B cell (primary cell): ENCODE results near the gene BAZ1B. TPM values are rescaled to one million over a fixed set of nuclear protein-coding genes. Genes with fewer than 3 reads are reported as not detected.

Experiments used
- ATAC-seq: fragments of 200-7000 bp; cut with Tn5 transposase; one replicate; pipeline ENCODE4 v1.10.0; 2021; ENCODE audit warnings: low read depth, mild to moderate bottlenecking, moderate number of reproducible peaks, moderate library complexity
- CTCF ChIA-PET: fragments of 350-600 bp; sonication (Branson Sonifier 250); formaldehyde crosslinking; loops from one replicate; lab custom pipeline; 2021; ENCODE audit warnings: antibody characterized with exemption, inconsistent platforms; lab: Charles Lee
- POLR2A ChIA-PET: fragments of 350-600 bp; sonication (Branson Sonifier 250); formaldehyde crosslinking; loops from one replicate; lab custom pipeline; 2021; ENCODE audit warnings: antibody characterized with exemption; lab: Charles Lee
- DNase-seq: peaks from one replicate; pipeline ENCODE4 v3.0.0; 2013
- H2AFZ ChIP-seq: 2 replicates; pipeline ENCODE4 v1.6.1; 2012; ENCODE audit warnings: mild to moderate bottlenecking, low read depth, low read length; ENCODE audit not compliant: insufficient read depth, poor library complexity, severe bottlenecking
- H3K27ac ChIP-seq, 2 donors: 1 replicate in 1 of 2; 2 replicates in 1 of 2; pipeline ENCODE4 v1.5.1; 2012 to 2013; ENCODE audit warnings: low read length in 2 of 2, mild to moderate bottlenecking in 2 of 2, moderate library complexity in 1 of 2
- H3K27me3 ChIP-seq, 4 experiments: fragments of 200-600 bp in 1 of 4; sonication (generic) in 1 of 4; replicated peaks in 1 of 4; 1 replicate in 2 of 4; 2 replicates in 2 of 4; pipeline versions ENCODE4 v1.6.1 to v1.7.0; 2013 to 2016; ENCODE audit warnings: low read length in 3 of 4, mild to moderate bottlenecking in 2 of 4, mixed read lengths in 1 of 4, moderate library complexity in 1 of 4; ENCODE audit not compliant: insufficient read depth in 4 of 4, control insufficient read depth in 3 of 4; ENCODE audit errors: control extremely low read depth in 1 of 4
- H3K36me3 ChIP-seq, 2 experiments: replicated peaks in 1 of 2; 1 replicate in 1 of 2; 2 replicates in 1 of 2; pipeline versions ENCODE4 v1.6.1 to v1.7.1; 2013; ENCODE audit warnings: low read length in 1 of 2; ENCODE audit not compliant: insufficient read depth in 2 of 2, control insufficient read depth in 1 of 2; ENCODE audit errors: control extremely low read depth in 1 of 2, extremely low read depth in 1 of 2
- H3K4me1 ChIP-seq, 2 donors: fragments of 200-600 bp in 1 of 2; sonication (generic) in 1 of 2; 1 replicate in 1 of 2; 2 replicates in 1 of 2; pipeline versions ENCODE4 v1.5.1 to v1.6.1; 2013 to 2017; ENCODE audit warnings: low read length in 2 of 2; ENCODE audit not compliant: control insufficient read depth in 2 of 2, insufficient read depth in 2 of 2
- H3K4me2 ChIP-seq: replicated peaks from 2 replicates; pipeline ENCODE3; 2012; ENCODE audit warnings: mild to moderate bottlenecking, low read depth, low read length; ENCODE audit not compliant: poor library complexity, severe bottlenecking
- H3K4me3 ChIP-seq, 5 experiments: fragments of 200-600 bp in 1 of 5; sonication (generic) in 1 of 5; 1 replicate in 3 of 5; 2 replicates in 2 of 5; pipeline versions ENCODE4 v1.5.1 to v1.7.0; 2011 to 2016; ENCODE audit warnings: low read length in 4 of 5, mild to moderate bottlenecking in 4 of 5, low read depth in 2 of 5, control low read depth in 1 of 5, moderate library complexity in 1 of 5; ENCODE audit not compliant: insufficient read depth in 1 of 5; ENCODE audit errors: control extremely low read depth in 1 of 5, extremely low read depth in 1 of 5
- H3K79me2 ChIP-seq: fragments of 200-600 bp; sonication (generic); one replicate; pipeline ENCODE4 v1.6.0; 2016; ENCODE audit warnings: low read length; ENCODE audit not compliant: control insufficient read depth, insufficient read depth
- H3K9ac ChIP-seq: fragments of 200-600 bp; sonication (generic); 2 replicates; pipeline ENCODE4 v1.6.1; 2017; ENCODE audit warnings: mild to moderate bottlenecking, low read length, moderate library complexity
- H3K9me3 ChIP-seq, 3 donors: one replicate each; pipeline versions ENCODE4 v1.6.1 to v1.7.1; 2013; ENCODE audit warnings: low read length in 2 of 3; ENCODE audit not compliant: control insufficient read depth in 2 of 3, insufficient read depth in 1 of 3; ENCODE audit errors: control extremely low read depth in 1 of 3
- H4K20me1 ChIP-seq: 2 replicates; pipeline ENCODE4 v1.6.0; 2012; ENCODE audit warnings: mild to moderate bottlenecking, low read length; ENCODE audit not compliant: insufficient read depth, control insufficient read depth, poor library complexity, severe bottlenecking
- H3K27ac Mint-ChIP-seq: one replicate; pipeline ENCODE4 v1.8.0; 2021; ENCODE audit warnings: mixed read lengths
- H3K27me3 Mint-ChIP-seq: one replicate; pipeline ENCODE4 v1.8.0; 2021; ENCODE audit warnings: mixed read lengths
- H3K4me1 Mint-ChIP-seq: one replicate; pipeline ENCODE4 v1.8.0; 2021; ENCODE audit warnings: mixed read lengths
- H3K4me3 Mint-ChIP-seq: one replicate; pipeline ENCODE4 v1.8.0; 2021; ENCODE audit warnings: mixed read lengths
- H3K9me3 Mint-ChIP-seq: one replicate; pipeline ENCODE4 v1.8.0; 2022; ENCODE audit warnings: mixed read lengths; ENCODE audit not compliant: insufficient read depth
- CTCF ChIP-seq: fragments of 200-600 bp; IDR thresholded peaks from one replicate; pipeline ENCODE4 v1.8.0; 2022; ENCODE audit warnings: antibody characterized with exemption, mild to moderate bottlenecking
- EZH2 ChIP-seq: IDR thresholded peaks from 2 replicates; pipeline ENCODE4 v1.6.1; 2012; ENCODE audit warnings: borderline replicate concordance, low read depth, mild to moderate bottlenecking, moderate library complexity, low read length; ENCODE audit not compliant: insufficient read depth, poor library complexity, severe bottlenecking
- WGBS: methylation state at CpG from one replicate; pipeline ENCODE4 v1.1.5; 2013; ENCODE audit warnings: missing lambda C conversion rate; ENCODE audit not compliant: insufficient coverage; 5-methylcytosine and 5-hydroxymethylcytosine counted together
- intact Hi-C: fragments of 100-400 bp; cut with micrococcal nuclease; formaldehyde crosslinking; loops from one replicate; pipeline ENCODE4 v1.10.0; 2022
- polyA plus RNA-seq: library from polyadenylated mRNA; depleted of rRNA; stranded (reverse); fragments of >200 nt; gene quantifications from 2 replicates; pipeline ENCODE4 v1.2.3, GENCODE V29; 2012
- total RNA-seq, 2 donors: library from RNA; stranded (reverse); fragments of 120-200 nt in 1 of 2; gene quantifications; 1 replicate in 1 of 2; 2 replicates in 1 of 2; pipeline versions ENCODE4 v1.2.3 to v1.2.4, GENCODE V29; 2013 to 2022

Gene BAZ1B
- total and polyA plus RNA-seq, 2 donors (not counting 1 experiment from before 2014, with no cell fraction given), result 17.2 to 68.1 TPM

DNA sequence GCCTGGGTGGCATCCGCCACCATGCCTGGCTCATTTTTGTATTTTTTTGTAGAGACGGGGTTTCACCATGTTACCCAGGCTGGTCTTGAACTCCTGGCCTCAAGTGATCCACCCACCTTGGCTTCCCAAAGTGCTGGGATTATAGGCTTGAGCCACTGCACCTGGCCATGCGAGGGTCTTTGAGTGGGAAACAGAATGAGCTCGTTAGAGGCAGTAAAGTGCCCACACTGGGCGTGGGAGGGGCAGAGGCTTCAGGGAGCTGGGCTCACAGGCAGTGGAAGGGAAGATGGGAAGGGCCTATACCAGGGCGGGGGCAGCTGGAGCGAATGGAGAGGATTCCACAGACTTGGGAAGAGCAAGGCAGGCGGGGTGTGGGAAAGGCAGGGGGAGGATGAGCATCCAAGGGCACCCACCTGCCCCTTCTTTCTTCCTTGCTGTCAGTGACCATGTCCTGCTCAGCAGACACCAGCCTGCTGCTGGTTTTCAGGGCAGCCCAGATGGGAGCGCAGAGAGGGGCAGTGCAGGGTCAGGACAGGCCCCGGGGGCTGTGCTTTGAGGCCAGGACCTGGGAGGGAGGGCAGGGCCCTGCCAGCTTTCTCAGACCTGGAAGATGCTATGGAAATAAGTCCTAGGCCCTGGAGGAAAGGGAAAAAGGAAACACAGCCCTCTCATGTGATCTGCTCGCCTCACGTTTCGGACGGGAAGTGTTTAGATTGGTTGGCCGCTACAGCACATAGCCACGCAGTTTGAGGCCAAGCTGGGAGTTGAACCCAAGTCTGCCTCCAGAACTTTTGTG, 84.3 kb downstream of the BAZ1B start:
- Histone ChIP-seq H3K9me3 (peaks cover 0 to 16% (median 1%) of the 10 kb centered on the region in 3 donors), H3K36me3 (peaks cover 0 to 29% of the 10 kb centered on the region in 2 experiments), H3K4me1 (peaks cover 0 to 9% of the 10 kb centered on the region in 2 donors), H3K27me3 (peaks cover 0 to under 1% (median 0%) of the 10 kb centered on the region in 4 experiments), H3K4me3 (no peak overlapping the region), H3K27ac (no peak overlapping the region), H4K20me1 (no peaks in the 10 kb centered on the region), H3K9ac (no peak overlapping the region), H3K79me2 (no peaks in the 10 kb centered on the region), H3K4me2 (no peak overlapping the region), H2AFZ (no peak overlapping the region)
- DNase-seq, result no peak
- H3K4me3 Mint-ChIP-seq, result no peak overlapping the region
- POLR2A ChIA-PET, result no interaction called here
- H3K4me1 Mint-ChIP-seq, result peaks cover 5% of the 10 kb centered on the region
- H3K27ac Mint-ChIP-seq, result no peak overlapping the region
- H3K27me3 Mint-ChIP-seq, result peaks cover 5% of the 10 kb centered on the region
- intact Hi-C loops, result no loop called here
- no peak for TF ChIP-seq EZH2
- TF ChIP-seq CTCF, result no peak
- ATAC-seq, result no peak
- CTCF ChIA-PET, result interaction anchor here (3.3 kb wide), 1 partner anchor 14 kb away, joined by 14 read pairs; no protein-coding TSS in a partner anchor
- WGBS, result 86% methylated on average over 16 of the region's 16 CpGs
- no peaks in the 10 kb centered on the region for H3K9me3 Mint-ChIP-seq

DNA sequence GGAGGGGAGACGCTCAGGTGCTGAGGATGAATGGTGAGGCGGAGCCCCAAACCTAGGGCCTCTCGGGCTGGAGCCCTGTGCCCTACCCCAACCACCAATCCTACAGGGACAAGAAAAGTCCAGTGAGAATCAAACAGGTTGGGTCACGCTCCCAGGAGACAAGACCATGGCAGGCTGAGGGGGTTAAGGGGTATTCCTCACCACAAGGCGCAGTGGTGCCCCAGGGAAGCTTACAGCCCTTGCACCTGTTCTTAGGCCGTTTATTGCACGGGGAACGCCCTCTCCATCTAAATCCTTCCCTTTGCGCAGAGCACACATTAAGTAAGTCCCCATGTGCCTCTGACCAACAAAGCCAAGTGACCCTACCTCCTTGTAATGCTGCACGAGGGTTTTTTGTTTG, 85.0 kb downstream of the BAZ1B start:
- H3K27me3 ChIP-seq, result peaks cover 0 to 2% (median 0%) of the 10 kb centered on the region in 4 experiments
- Mint-ChIP-seq H3K4me1 (peaks cover 8% of the 10 kb centered on the region), H3K27me3 (peaks cover 5% of the 10 kb centered on the region), H3K27ac (no peak overlapping the region), H3K9me3 (no peaks in the 10 kb centered on the region), H3K4me3 (no peak overlapping the region)
- WGBS, result 56% methylated on average over 3 of the region's 10 CpGs
- H3K9me3 ChIP-seq, result peaks cover 0 to 21% (median 3%) of the 10 kb centered on the region in 3 donors
- H3K4me1 ChIP-seq, result peaks cover 0 to 9% of the 10 kb centered on the region in 2 donors
- peaks cover 0 to 21% of the 10 kb centered on the region in 2 experiments for H3K36me3 ChIP-seq
- no peak overlapping the region for H3K9ac ChIP-seq
- intact Hi-C loops, result no loop called here
- no peak overlapping the region for H3K4me3 ChIP-seq
- no peaks in the 10 kb centered on the region for H3K79me2 ChIP-seq
- TF ChIP-seq EZH2 (no peak), CTCF (no peak)
- H3K27ac ChIP-seq, result no peak overlapping the region
- POLR2A ChIA-PET, result interaction anchor here (0.5 kb wide), 2 partner anchors 514 to 956 kb away, joined by 3 read pairs; no protein-coding TSS in a partner anchor
- H4K20me1 ChIP-seq, result no peaks in the 10 kb centered on the region
- no peak overlapping the region for H2AFZ ChIP-seq
- CTCF ChIA-PET, result interaction anchor here (3.3 kb wide), 1 partner anchor 15 kb away, joined by 14 read pairs; no protein-coding TSS in a partner anchor
- no peak overlapping the region for H3K4me2 ChIP-seq
- ATAC-seq (no peak), DNase-seq (no peak)
